ENCODE results near the gene KIF14. TPM values are rescaled to one million over a fixed set of nuclear protein-coding genes. Genes with fewer than 3 reads are reported as not detected.
"Not testable (repeated sequence)": the region's sequence is repeated elsewhere in the genome, so short reads cannot be mapped to it uniquely, and the experiment has no call there.

The KIF14 gene
- total RNA-seq, 4 donors from 2014 or later: 0.16 to 1.1 (median 0.23) TPM

GRCh38 chr1:200561856-200562214 lies 58.7 kb downstream of the KIF14 start:
- TF ChIP-seq CTCF (IDR thresholded peaks at IDR 0.05): no peak
- ATAC-seq (ENCODE audit: low FRiP score) (no peak), DNase-seq (ENCODE audit: low spot score) (no peak)

- no peak for TF ChIP-seq CTCF (IDR thresholded peaks at IDR 0.05)
- no peak for ATAC-seq (ENCODE audit: low FRiP score)
- no peak for DNase-seq (ENCODE audit: low spot score)
Observed at GRCh38 chr1:200558866-200559459, 61.6 kb downstream of the KIF14 start.

- TF ChIP-seq CTCF (IDR thresholded peaks at IDR 0.05): no peak
- DNase-seq (ENCODE audit: low spot score): no peak
- no peak for ATAC-seq (ENCODE audit: low FRiP score)
Observed at GRCh38 chr1:200556002-200556401, 64.5 kb downstream of the KIF14 start.

- ATAC-seq (ENCODE audit: low FRiP score); DNase-seq (ENCODE audit: low spot score): not testable (repeated sequence)
Observed at GRCh38 chr1:200552737-200553136, 67.8 kb downstream of the KIF14 start.

GRCh38 chr1:200550367-200550766 lies 70.2 kb downstream of the KIF14 start:
- ATAC-seq (ENCODE audit: low FRiP score) (no peak), DNase-seq (ENCODE audit: low spot score) (no peak)
- TF ChIP-seq CTCF (IDR thresholded peaks at IDR 0.05): no peak

- no peak for DNase-seq (ENCODE audit: low spot score)
- ATAC-seq (ENCODE audit: low FRiP score): no peak
- no peak for TF ChIP-seq CTCF (IDR thresholded peaks at IDR 0.05)
Observed at GRCh38 chr1:200547386-200547785, 73.2 kb downstream of the KIF14 start.

- ATAC-seq (ENCODE audit: low FRiP score) (no peak), DNase-seq (ENCODE audit: low spot score) (no peak)
- TF ChIP-seq CTCF (IDR thresholded peaks at IDR 0.05): no peak
Observed at GRCh38 chr1:200546577-200546976, 74.0 kb downstream of the KIF14 start.

GRCh38 chr1:200542162-200542561 lies 78.4 kb downstream of the KIF14 start:
- no peak for DNase-seq (ENCODE audit: low spot score)
- no peak for TF ChIP-seq CTCF (IDR thresholded peaks at IDR 0.05)
- no peak for ATAC-seq (ENCODE audit: low FRiP score)
